Nephron progenitor cell (in vitro differentiated cells): Measurements from ENCODE around the gene KATNAL2.

ENCODE experiments used
- DNase-seq: peaks from one replicate; pipeline ENCODE4 v3.0.0; 2021
- H3K27ac Mint-ChIP-seq: 2 replicates; pipeline ENCODE4 v1.8.0; 2021; ENCODE audit warnings: mild to moderate bottlenecking, moderate library complexity, mixed read lengths
- H3K27me3 Mint-ChIP-seq: 2 replicates; pipeline ENCODE4 v1.8.0; 2021; ENCODE audit warnings: mild to moderate bottlenecking, low read depth, mixed read lengths; ENCODE audit not compliant: poor library complexity
- H3K36me3 Mint-ChIP-seq: 2 replicates; pipeline ENCODE4 v1.8.0; 2021; ENCODE audit warnings: low read depth, mixed read lengths
- H3K4me1 Mint-ChIP-seq: 2 replicates; pipeline ENCODE4 v1.8.0; 2021; ENCODE audit warnings: mixed read lengths
- H3K4me3 Mint-ChIP-seq: 2 replicates; pipeline ENCODE4 v1.8.0; 2021; ENCODE audit warnings: mild to moderate bottlenecking, moderate library complexity, mixed read lengths
- H3K9me3 Mint-ChIP-seq: 2 replicates; pipeline ENCODE4 v1.8.0; 2021; ENCODE audit warnings: mild to moderate bottlenecking, moderate library complexity, mixed read lengths
- TF ChIP-seq, protein P1 (sequence below): fragments of 200-600 bp; sonication (generic); IDR thresholded peaks from 2 replicates; pipeline ENCODE4 v1.5.0; 2021; ENCODE audit warnings: antibody characterized with exemption

The KATNAL2 gene

GRCh38 chr18:46917108-46917802, at the start of gene KATNAL2, which contains the start of gene PIAS2:
Gene KATNAL2 (plus strand): TSS chr18:46917602. CDS start chr18:46946873, 29,271 bp downstream.
Gene PIAS2 (minus strand): TSS chr18:46917507. CDS start chr18:46917345, 162 bp downstream.
- peak; percentile 87 for DNase-seq

GRCh38 chr18:46868169-46868921, 49.1 kb upstream of the KATNAL2 start:
- H3K36me3 Mint-ChIP-seq, result peaks cover 70% of the 10 kb centered on the region
- peaks cover 4% of the 10 kb centered on the region for H3K27me3 Mint-ChIP-seq
- H3K9me3 Mint-ChIP-seq, result peaks cover 33% of the 10 kb centered on the region
- TF ChIP-seq, protein P1, sequence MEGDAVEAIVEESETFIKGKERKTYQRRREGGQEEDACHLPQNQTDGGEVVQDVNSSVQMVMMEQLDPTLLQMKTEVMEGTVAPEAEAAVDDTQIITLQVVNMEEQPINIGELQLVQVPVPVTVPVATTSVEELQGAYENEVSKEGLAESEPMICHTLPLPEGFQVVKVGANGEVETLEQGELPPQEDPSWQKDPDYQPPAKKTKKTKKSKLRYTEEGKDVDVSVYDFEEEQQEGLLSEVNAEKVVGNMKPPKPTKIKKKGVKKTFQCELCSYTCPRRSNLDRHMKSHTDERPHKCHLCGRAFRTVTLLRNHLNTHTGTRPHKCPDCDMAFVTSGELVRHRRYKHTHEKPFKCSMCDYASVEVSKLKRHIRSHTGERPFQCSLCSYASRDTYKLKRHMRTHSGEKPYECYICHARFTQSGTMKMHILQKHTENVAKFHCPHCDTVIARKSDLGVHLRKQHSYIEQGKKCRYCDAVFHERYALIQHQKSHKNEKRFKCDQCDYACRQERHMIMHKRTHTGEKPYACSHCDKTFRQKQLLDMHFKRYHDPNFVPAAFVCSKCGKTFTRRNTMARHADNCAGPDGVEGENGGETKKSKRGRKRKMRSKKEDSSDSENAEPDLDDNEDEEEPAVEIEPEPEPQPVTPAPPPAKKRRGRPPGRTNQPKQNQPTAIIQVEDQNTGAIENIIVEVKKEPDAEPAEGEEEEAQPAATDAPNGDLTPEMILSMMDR, result no peak
- H3K4me1 Mint-ChIP-seq, result no peaks in the 10 kb centered on the region
- H3K27ac Mint-ChIP-seq, result peak overlapping the region; percentile 35
- H3K4me3 Mint-ChIP-seq, result no peak overlapping the region
- DNase-seq, result no peak

More at GRCh38 chr18:46917108-46917802, at the start of gene KATNAL2, which contains the start of gene PIAS2:
- Mint-ChIP-seq H3K4me1 (peaks cover 54% of the 10 kb centered on the region), H3K4me3 (peak within 1 kb of the TSS; percentile 95), H3K9me3 (no peaks in the 10 kb centered on the region), H3K27me3 (peaks cover 15% of the 10 kb centered on the region), H3K27ac (peak within 1 kb of the TSS; percentile 86), H3K36me3 (no peaks in the 10 kb centered on the region)
- TF ChIP-seq, protein P1, result no peak

GRCh38 chr18:46877329-46877987, 39.9 kb upstream of the KATNAL2 start:
- Mint-ChIP-seq H3K27me3 (peaks cover 3% of the 10 kb centered on the region), H3K27ac (peak overlapping the region; percentile 58), H3K4me1 (peaks cover 6% of the 10 kb centered on the region), H3K9me3 (peaks cover 68% of the 10 kb centered on the region), H3K36me3 (peaks cover 88% of the 10 kb centered on the region), H3K4me3 (no peak overlapping the region)
- TF ChIP-seq, protein P1, result no peak
- no peak for DNase-seq

- TF ChIP-seq, protein P1, result no peak
- peaks cover 66% of the 10 kb centered on the region for H3K36me3 Mint-ChIP-seq
- DNase-seq, result no peak
- peaks cover 3% of the 10 kb centered on the region for H3K27me3 Mint-ChIP-seq
- peaks cover 61% of the 10 kb centered on the region for H3K9me3 Mint-ChIP-seq
- H3K4me3 Mint-ChIP-seq, result no peak overlapping the region
- H3K27ac Mint-ChIP-seq, result no peak overlapping the region
- no peaks in the 10 kb centered on the region for H3K4me1 Mint-ChIP-seq
Observed at GRCh38 chr18:46883180-46883579, 34.2 kb upstream of the KATNAL2 start.

DNA sequence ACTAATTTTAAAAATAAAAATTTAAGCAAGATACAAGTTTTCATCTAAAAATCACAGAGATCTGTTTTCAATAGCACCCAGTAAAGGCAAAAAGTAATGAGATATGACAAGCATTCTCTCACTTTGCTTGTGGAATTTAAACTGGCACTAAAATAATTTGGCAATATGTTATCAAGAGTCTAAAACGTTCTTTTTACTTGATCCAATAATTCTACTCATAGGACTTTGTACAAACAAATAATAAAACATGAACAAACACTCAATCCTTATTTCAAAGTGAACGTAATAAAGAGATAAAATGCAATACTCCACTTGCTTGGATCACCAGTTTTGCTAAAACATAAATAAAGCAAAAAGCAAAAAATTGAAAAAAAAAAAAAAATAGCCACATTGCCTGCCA, 30.5 kb upstream of the KATNAL2 start:
- TF ChIP-seq, protein P1, result no peak
- H3K27ac Mint-ChIP-seq, result no peak overlapping the region
- DNase-seq, result no peak
- no peak overlapping the region for H3K4me3 Mint-ChIP-seq
- H3K4me1 Mint-ChIP-seq, result no peaks in the 10 kb centered on the region
- H3K27me3 Mint-ChIP-seq, result peaks cover 4% of the 10 kb centered on the region
- peaks cover 71% of the 10 kb centered on the region for H3K36me3 Mint-ChIP-seq
- H3K9me3 Mint-ChIP-seq, result peaks cover 68% of the 10 kb centered on the region
